Mucosa of rectum (tissue), 2 donors: ENCODE measurements around the gene TUBGCP6.

ENCODE experiments used
- H3K27ac ChIP-seq, 2 donors: one replicate each; pipeline ENCODE4 v1.7.0; 2013; ENCODE audit warnings: inconsistent platforms in 2 of 2, low read depth in 2 of 2, low read length in 2 of 2
- H3K27me3 ChIP-seq, 2 donors: one replicate each; pipeline ENCODE4 v1.7.0; 2013; ENCODE audit warnings: low read length in 2 of 2; ENCODE audit not compliant: control insufficient read depth in 2 of 2, insufficient read depth in 2 of 2
- H3K36me3 ChIP-seq, 2 donors: one replicate each; pipeline ENCODE4 v1.7.0; 2013; ENCODE audit warnings: low read length in 2 of 2; ENCODE audit not compliant: control insufficient read depth in 2 of 2, insufficient read depth in 2 of 2
- H3K4me1 ChIP-seq, 2 donors: one replicate each; pipeline ENCODE4 v1.7.0; 2013; ENCODE audit warnings: low read length in 2 of 2, mild to moderate bottlenecking in 1 of 2; ENCODE audit not compliant: control insufficient read depth in 2 of 2, insufficient read depth in 2 of 2
- H3K4me3 ChIP-seq, 2 donors: one replicate each; pipeline ENCODE4 v1.7.0; 2013; ENCODE audit warnings: low read length in 2 of 2
- H3K9ac ChIP-seq, 2 donors: one replicate each; pipeline ENCODE4 v1.7.0; 2013; ENCODE audit warnings: low read length in 2 of 2, low read depth in 1 of 2, mild to moderate bottlenecking in 1 of 2
- H3K9me3 ChIP-seq, 2 donors: one replicate each; pipeline ENCODE4 v1.7.0; 2013; ENCODE audit warnings: low read length in 2 of 2; ENCODE audit not compliant: control insufficient read depth in 2 of 2
- donor health status: healthy.
- donor health status: Normal muscosa, but diverticular disease.

TUBGCP6 gene

GRCh38 chr22:50201191-50202129, 43.4 kb downstream of the TUBGCP6 start:
- peak overlapping the region; percentile 61 to 76 for H3K4me3 ChIP-seq
- no peaks in the 10 kb centered on the region for H3K9me3 ChIP-seq
- H3K27ac ChIP-seq: peak overlapping the region; percentile 63 to 71
- H3K4me1 ChIP-seq: peaks cover 7 to 14% of the 10 kb centered on the region in 2 donors
- H3K36me3 ChIP-seq: peaks cover 7 to 12% of the 10 kb centered on the region in 2 donors
- H3K27me3 ChIP-seq: no peaks in the 10 kb centered on the region
- H3K9ac ChIP-seq: peak overlapping the region; percentile 63 to 67

- H3K4me3 ChIP-seq: peak within 1 kb of the TSS; percentile 73 to 76
- H3K27me3 ChIP-seq: no peaks in the 10 kb centered on the region
- no peaks in the 10 kb centered on the region for H3K9me3 ChIP-seq
- peaks cover 7 to 12% of the 10 kb centered on the region in 2 donors for H3K4me1 ChIP-seq
- peaks cover 10 to 11% of the 10 kb centered on the region in 2 donors for H3K36me3 ChIP-seq
- H3K9ac ChIP-seq: peak within 1 kb of the TSS; percentile 75 to 76
- peak within 1 kb of the TSS; percentile 63 to 71 for H3K27ac ChIP-seq
Measured at GRCh38 chr22:50200461-50201190, 44.2 kb downstream of the TUBGCP6 start, which contains the start of gene SELENOO. Gene SELENOO (plus strand): TSS chr22:50201011. CDS start chr22:50201037, 26 bp downstream.

GRCh38 chr22:50199829-50200460, 44.9 kb downstream of the TUBGCP6 start:
- Histone ChIP-seq H3K36me3 (peaks cover 11 to 12% of the 10 kb centered on the region in 2 donors), H3K4me1 (peaks cover 7 to 12% of the 10 kb centered on the region in 2 donors)

DNA sequence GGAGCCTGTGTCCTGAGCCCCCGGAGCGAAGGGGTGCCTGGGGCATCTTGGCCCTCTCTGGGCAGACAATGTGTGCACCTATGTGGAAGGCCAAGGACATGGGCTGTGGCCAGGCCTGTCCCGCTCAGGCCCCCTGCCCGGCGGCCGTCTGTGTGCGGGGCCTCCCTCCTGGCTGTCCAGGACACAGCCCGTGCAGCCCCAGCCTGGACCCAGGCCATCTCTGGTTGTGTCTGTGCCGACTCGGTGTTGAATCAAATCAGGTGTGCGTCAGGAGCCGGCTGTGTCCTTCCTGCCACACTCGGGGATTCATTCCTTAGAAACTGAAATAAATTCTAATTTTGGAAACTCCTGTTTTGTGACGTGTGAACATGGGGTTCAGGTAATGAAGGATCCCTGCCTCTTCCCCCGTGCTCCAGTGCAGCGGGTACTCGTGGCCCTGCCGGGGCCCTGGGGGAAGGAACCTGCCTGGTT, 45.5 kb downstream of the TUBGCP6 start:
- H3K9me3 ChIP-seq: no peaks in the 10 kb centered on the region
- peaks cover 17 to 18% of the 10 kb centered on the region in 2 donors for H3K36me3 ChIP-seq
- no peaks in the 10 kb centered on the region for H3K27me3 ChIP-seq
- peak overlapping the region in 1 of 2 donors; percentile 73 for H3K4me3 ChIP-seq
- peak overlapping the region in 1 of 2 donors; percentile 76 for H3K9ac ChIP-seq
- no peak overlapping the region for H3K27ac ChIP-seq
- H3K4me1 ChIP-seq: peaks cover 7 to 12% of the 10 kb centered on the region in 2 donors

More at GRCh38 chr22:50199829-50200460, 44.9 kb downstream of the TUBGCP6 start:
- H3K9me3 ChIP-seq: no peaks in the 10 kb centered on the region
- H3K9ac ChIP-seq: peak overlapping the region; percentile 75 to 76
- H3K4me3 ChIP-seq: peak overlapping the region; percentile 63 to 73
- H3K27ac ChIP-seq: peak overlapping the region in 1 of 2 donors; percentile 71
- H3K27me3 ChIP-seq: no peaks in the 10 kb centered on the region

DNA sequence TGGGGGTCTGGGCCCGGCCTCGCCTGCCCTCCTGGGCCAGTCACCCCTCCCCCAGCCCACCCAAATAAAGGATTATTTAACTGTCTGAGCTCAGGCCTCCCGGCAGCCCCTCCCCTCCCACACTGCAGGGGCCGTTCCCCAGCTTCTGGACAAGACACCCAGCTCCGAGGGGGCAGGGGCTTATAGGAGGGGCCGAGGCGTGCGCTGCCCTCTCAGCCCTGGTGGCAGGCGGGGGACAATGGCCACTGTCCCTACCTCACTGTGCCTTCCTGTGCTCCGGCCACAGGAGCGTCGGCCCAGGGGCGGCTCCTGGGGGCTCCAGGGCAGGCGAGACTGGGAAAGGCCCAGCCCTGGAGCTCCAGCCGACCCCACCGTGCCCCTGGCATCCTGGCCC, 46.2 kb downstream of the TUBGCP6 start:
- Histone ChIP-seq H3K27ac (no peak overlapping the region), H3K4me3 (no peak overlapping the region), H3K9ac (no peak overlapping the region), H3K36me3 (peaks cover 20 to 24% of the 10 kb centered on the region in 2 donors), H3K4me1 (peaks cover 7 to 12% of the 10 kb centered on the region in 2 donors), H3K27me3 (no peaks in the 10 kb centered on the region), H3K9me3 (no peaks in the 10 kb centered on the region)

DNA sequence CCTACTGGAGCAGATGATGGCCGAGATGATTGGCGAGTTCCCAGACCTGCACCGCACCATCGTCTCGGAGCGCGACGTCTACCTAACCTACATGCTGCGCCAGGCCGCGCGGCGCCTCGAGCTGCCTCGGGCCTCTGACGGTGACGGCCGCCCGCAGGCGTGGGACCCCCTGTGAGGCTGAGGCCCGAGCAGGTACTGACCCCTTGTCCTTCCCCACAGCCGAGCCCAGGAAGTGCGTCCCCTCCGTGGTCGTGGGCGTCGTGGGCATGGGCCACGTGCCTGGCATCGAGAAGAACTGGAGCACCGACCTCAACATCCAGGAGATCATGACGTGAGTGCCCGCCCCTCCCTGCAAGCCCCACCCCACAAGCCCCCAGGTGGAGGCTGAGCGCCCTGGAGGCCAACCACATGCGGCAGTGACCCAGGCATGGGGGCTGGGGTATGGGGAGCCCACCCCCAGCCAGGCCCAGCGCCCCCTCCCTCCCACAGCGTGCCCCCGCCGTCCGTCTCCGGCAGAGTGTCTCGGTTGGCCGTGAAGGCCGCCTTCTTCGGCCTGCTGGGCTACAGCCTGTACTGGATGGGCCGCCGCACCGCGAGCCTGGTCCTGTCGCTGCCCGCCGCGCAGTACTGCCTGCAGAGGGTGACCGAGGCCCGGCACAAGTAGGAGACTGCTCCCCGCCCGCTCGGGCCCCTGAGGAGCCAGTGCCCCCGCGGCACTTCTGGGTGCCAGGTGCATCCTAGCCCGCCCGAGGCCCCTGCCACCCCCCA, 46.8 kb downstream of the TUBGCP6 start:
- peaks cover 7 to 14% of the 10 kb centered on the region in 2 donors for H3K4me1 ChIP-seq
- H3K36me3 ChIP-seq: peaks cover 20 to 22% of the 10 kb centered on the region in 2 donors
- no peak overlapping the region for H3K9ac ChIP-seq
- H3K27ac ChIP-seq: no peak overlapping the region
- no peaks in the 10 kb centered on the region for H3K9me3 ChIP-seq
- no peak overlapping the region for H3K4me3 ChIP-seq
- H3K27me3 ChIP-seq: no peaks in the 10 kb centered on the region

- Histone ChIP-seq H3K9ac (no peak overlapping the region), H3K4me1 (peaks cover 11 to 21% of the 10 kb centered on the region in 2 donors), H3K27me3 (no peaks in the 10 kb centered on the region), H3K27ac (no peak overlapping the region), H3K9me3 (no peaks in the 10 kb centered on the region), H3K4me3 (no peak overlapping the region), H3K36me3 (peaks cover 20 to 23% of the 10 kb centered on the region in 2 donors)
Measured at GRCh38 chr22:50197000-50197800, 47.6 kb downstream of the TUBGCP6 start.

GRCh38 chr22:50196256-50196655, 48.6 kb downstream of the TUBGCP6 start:
- Histone ChIP-seq H3K4me3 (no peak overlapping the region), H3K9ac (no peak overlapping the region), H3K4me1 (peaks cover 14 to 23% of the 10 kb centered on the region in 2 donors), H3K9me3 (no peaks in the 10 kb centered on the region), H3K27ac (no peak overlapping the region), H3K36me3 (peaks cover 20 to 23% of the 10 kb centered on the region in 2 donors), H3K27me3 (no peaks in the 10 kb centered on the region)
